GM12878 (cell line): ENCODE results near the gene NBEAL1. TPM values are rescaled to one million over a fixed set of nuclear protein-coding genes. Genes with fewer than 3 reads are reported as not detected.

Experiments used
- ATAC-seq: fragments of 200-7000 bp; cut with Tn5 transposase; 3 replicates; pipeline ENCODE4 v1.9.1; 2020; ENCODE audit warnings: mild to moderate bottlenecking, moderate library complexity
- BruUV-seq: library from RNA; stranded (reverse); fragments of 400-500 nt; replicated peaks from 2 replicates; lab custom pipeline; 2021; lab: Mats Ljungman, UMichigan
- CTCF ChIA-PET: fragments of 300-600 bp; sonication (Branson Sonifier 250); formaldehyde crosslinking; extraction: SDS; loops from one replicate; lab custom pipeline; 2021; ENCODE audit warnings: inconsistent platforms; lab: Yijun Ruan, JAX
- POLR2A ChIA-PET: fragments of 350-600 bp; formaldehyde crosslinking; extraction: SDS; loops from one replicate; lab custom pipeline; 2021; ENCODE audit warnings: inconsistent platforms; lab: Charles Lee
- RAD21 ChIA-PET: fragments of 300-600 bp; sonication (Branson Sonifier 250); formaldehyde crosslinking; loops from one replicate; lab custom pipeline; 2023; ENCODE audit warnings: antibody characterized with exemption; ENCODE audit not compliant: unreplicated experiment; lab: Charles Lee
- SMC1A ChIA-PET: fragments of 300-600 bp; sonication (Branson Sonifier 250); formaldehyde crosslinking; loops from one replicate; lab custom pipeline; 2023; ENCODE audit not compliant: unreplicated experiment, uncharacterized antibody; lab: Charles Lee
- DNase-seq: peaks from one replicate; pipeline ENCODE4 v3.0.0-alpha.2; 2011; ENCODE audit warnings: low read depth, low spot score
- FAIRE-seq: peaks from 3 replicates; lab custom pipeline; 2011; peaks lifted over from hg19 to GRCh38; lab: Jason Lieb, UNC
- H2AFZ ChIP-seq: 2 replicates; pipeline ENCODE4 v1.6.0; 2011; ENCODE audit warnings: low read depth, low read length, control low read depth; ENCODE audit not compliant: control insufficient read depth
- H3K27ac ChIP-seq: 2 replicates; pipeline ENCODE4 v1.5.1; 2011; ENCODE audit warnings: control low read depth; ENCODE audit not compliant: control insufficient read depth, insufficient read depth
- H3K27me3 ChIP-seq, 2 experiments: replicated peaks in 1 of 2; 2 replicates each; pipeline versions ENCODE4 v1.6.0 to v1.6.1; 2011; ENCODE audit warnings: low read length in 1 of 2; ENCODE audit not compliant: control insufficient read depth in 2 of 2, insufficient read depth in 2 of 2
- H3K36me3 ChIP-seq, 2 experiments: 2 replicates each; pipeline ENCODE4 v1.5.1; 2011; ENCODE audit warnings: low read length in 1 of 2; ENCODE audit not compliant: control insufficient read depth in 2 of 2, insufficient read depth in 2 of 2
- H3K4me1 ChIP-seq: 2 replicates; pipeline ENCODE4 v1.6.1; 2011; ENCODE audit warnings: mild to moderate bottlenecking, low read length, moderate library complexity, mixed read lengths; ENCODE audit not compliant: control insufficient read depth, insufficient read depth
- H3K4me2 ChIP-seq: 2 replicates; pipeline ENCODE4 v1.6.0; 2011; ENCODE audit warnings: control low read depth; ENCODE audit not compliant: control insufficient read depth, insufficient read depth
- H3K4me3 ChIP-seq: fragments of 200-600 bp; sonication (generic); 2 replicates; pipeline ENCODE4 v1.5.1; 2016
- H3K79me2 ChIP-seq: 2 replicates; pipeline ENCODE4 v1.6.0; 2011; ENCODE audit warnings: low read length; ENCODE audit not compliant: control insufficient read depth, insufficient read depth
- H3K9ac ChIP-seq: 2 replicates; pipeline ENCODE4 v1.8.0; 2011; ENCODE audit warnings: low read length, control low read depth, mixed read lengths; ENCODE audit not compliant: control insufficient read depth, insufficient read depth
- H3K9me3 ChIP-seq: replicated peaks from 3 replicates; pipeline ENCODE4 v1.5.1; 2011; ENCODE audit warnings: mild to moderate bottlenecking, low read length; ENCODE audit not compliant: control insufficient read depth, insufficient read depth
- H4K20me1 ChIP-seq: 2 replicates; pipeline ENCODE4 v1.6.0; 2011; ENCODE audit not compliant: control insufficient read depth, insufficient read depth
- CREM ChIP-seq: IDR thresholded peaks from 2 replicates; pipeline ENCODE4 v1.6.1; 2014; ENCODE audit warnings: antibody characterized with exemption, low read depth
- KLF5 ChIP-seq: fragments of 450-650 bp; IDR thresholded peaks from 2 replicates; pipeline ENCODE4 v1.6.1; 2014; ENCODE audit warnings: mild to moderate bottlenecking; ENCODE audit not compliant: partially characterized antibody
- POU2F2 ChIP-seq: IDR thresholded peaks from 3 replicates; pipeline ENCODE4 v1.6.1; 2011; ENCODE audit warnings: low read depth, mild to moderate bottlenecking, low read length, borderline replicate concordance
- RFX5 ChIP-seq: IDR thresholded peaks from 2 replicates; pipeline ENCODE4 v1.6.1; 2011; ENCODE audit warnings: low read depth, low read length, improper control_type of control experiment
- SMC3 ChIP-seq: IDR thresholded peaks from 2 replicates; pipeline ENCODE4 v1.6.1; 2011; ENCODE audit warnings: low read length, improper control_type of control experiment, borderline replicate concordance
- ZSCAN29 ChIP-seq: fragments of 450-650 bp; IDR thresholded peaks from 2 replicates; pipeline ENCODE4 v1.6.1; 2017; ENCODE audit warnings: mild to moderate bottlenecking, moderate library complexity
- WGBS: methylation state at CpG from one replicate; pipeline ENCODE4 v1.1.6; 2016; ENCODE audit warnings: low lambda C conversion rate; ENCODE audit not compliant: insufficient replicate concordance, insufficient coverage; ENCODE audit errors: missing lambda C conversion rate; 5-methylcytosine and 5-hydroxymethylcytosine counted together
- in situ Hi-C: fragments of 300-500 bp; cut with MboI; formaldehyde crosslinking; loops from 9 replicates; pipeline ENCODE4 v1.14.3; 2018; ENCODE audit warnings: mixed read lengths
- intact Hi-C: fragments of 100-400 bp; cut with micrococcal nuclease; formaldehyde crosslinking; loops from one replicate; pipeline ENCODE4 v1.14.2; 2022; ENCODE audit not compliant: unreplicated experiment
- polyA plus RNA-seq, 11 experiments: library from polyadenylated mRNA; depleted of rRNA in 4 of 11; unstranded in 6 of 11; stranded (reverse) in 5 of 11; fragments of >200 nt; fragmentation: Nextera tagmentation in 4 of 11; fragmentation: Illumina TruSeq in 1 of 11; extraction: Ambion mirVana in 4 of 11; extraction: Trizol in 1 of 11; gene quantifications; 1 replicate in 1 of 11; 2 replicates in 10 of 11; pipeline versions ENCODE4 v1.2.1 to v1.2.3, GENCODE V29; 2011 to 2016; ENCODE audit warnings: inconsistent platforms in 2 of 11, missing spikeins in 2 of 11, low read depth in 1 of 11
- total RNA-seq, 4 experiments: library from RNA; depleted of rRNA in 3 of 4; stranded (reverse); fragments of >200 nt in 3 of 4; fragmentation: Illumina TruSeq in 1 of 4; extraction: Trizol in 1 of 4; gene quantifications; 2 replicates each; pipeline versions ENCODE4 v1.2.1 to v1.2.3, GENCODE V29; 2013 to 2021
- TF ChIP-seq, protein P1 (sequence below): IDR thresholded peaks from 2 replicates; pipeline ENCODE4 v1.6.1; 2011; ENCODE audit warnings: low read depth, mild to moderate bottlenecking, low read length, moderate library complexity, borderline replicate concordance; ENCODE audit errors: extremely low read depth
- TF ChIP-seq, protein P2 (sequence below): fragments of 450-650 bp; formaldehyde crosslinking; IDR thresholded peaks from 2 replicates; pipeline ENCODE4 v1.4.0; 2022; ENCODE audit warnings: mild to moderate bottlenecking, moderate library complexity

Gene NBEAL1
- total and polyA plus RNA-seq, 10 of the 15 experiments (the other 5 are each of a cell fraction or from before 2014, with no cell fraction given) = 1.9 to 16.1 (median 7.2) TPM

DNA sequence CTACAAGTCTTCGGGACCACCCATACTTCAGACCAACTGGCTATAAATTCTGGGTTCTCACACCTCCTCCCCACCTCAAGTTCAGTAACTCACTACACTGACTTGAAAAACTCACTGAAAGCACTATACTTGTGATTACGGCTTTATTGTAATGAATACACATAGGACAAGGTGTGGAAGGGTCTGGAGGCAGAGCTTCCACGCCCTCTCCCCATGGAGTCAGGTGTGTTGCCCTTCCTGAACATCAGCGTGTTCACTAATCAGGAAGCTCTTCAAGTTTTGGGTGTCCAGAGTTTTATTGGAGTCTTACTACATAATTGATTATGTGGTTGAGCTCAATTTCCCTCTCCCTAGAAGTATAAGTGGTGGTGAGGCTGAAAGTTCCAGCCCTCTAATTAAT lies 27.5 kb downstream of the NBEAL1 start:
- ChIA-PET POLR2A (interaction anchor here (0.7 kb wide), 1 partner anchor 725 kb away, joined by 3 read pairs; no protein-coding TSS in a partner anchor), CTCF (interaction anchor here (0.9 to 1.0 kb wide), 2 partner anchors 10 to 146 kb away, joined by 3 to 4 read pairs; no protein-coding TSS in a partner anchor), SMC1A (interaction anchor here (0.7 kb wide), 1 partner anchor 29 kb away, joined by 3 read pairs; no protein-coding TSS in a partner anchor), RAD21 (interaction anchor here (1.7 kb wide), 1 partner anchor 22 kb away, joined by 3 read pairs; no protein-coding TSS in a partner anchor)
- 93% methylated on average over 4 of the region's 4 CpGs for WGBS
- TF ChIP-seq POU2F2 (no peak), ZSCAN29 (no peak), CREM (no peak), KLF5 (no peak), RFX5 (no peak), SMC3 (no peak)
- TF ChIP-seq, protein P1, sequence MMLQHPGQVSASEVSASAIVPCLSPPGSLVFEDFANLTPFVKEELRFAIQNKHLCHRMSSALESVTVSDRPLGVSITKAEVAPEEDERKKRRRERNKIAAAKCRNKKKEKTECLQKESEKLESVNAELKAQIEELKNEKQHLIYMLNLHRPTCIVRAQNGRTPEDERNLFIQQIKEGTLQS = no peak
- TF ChIP-seq, protein P2, sequence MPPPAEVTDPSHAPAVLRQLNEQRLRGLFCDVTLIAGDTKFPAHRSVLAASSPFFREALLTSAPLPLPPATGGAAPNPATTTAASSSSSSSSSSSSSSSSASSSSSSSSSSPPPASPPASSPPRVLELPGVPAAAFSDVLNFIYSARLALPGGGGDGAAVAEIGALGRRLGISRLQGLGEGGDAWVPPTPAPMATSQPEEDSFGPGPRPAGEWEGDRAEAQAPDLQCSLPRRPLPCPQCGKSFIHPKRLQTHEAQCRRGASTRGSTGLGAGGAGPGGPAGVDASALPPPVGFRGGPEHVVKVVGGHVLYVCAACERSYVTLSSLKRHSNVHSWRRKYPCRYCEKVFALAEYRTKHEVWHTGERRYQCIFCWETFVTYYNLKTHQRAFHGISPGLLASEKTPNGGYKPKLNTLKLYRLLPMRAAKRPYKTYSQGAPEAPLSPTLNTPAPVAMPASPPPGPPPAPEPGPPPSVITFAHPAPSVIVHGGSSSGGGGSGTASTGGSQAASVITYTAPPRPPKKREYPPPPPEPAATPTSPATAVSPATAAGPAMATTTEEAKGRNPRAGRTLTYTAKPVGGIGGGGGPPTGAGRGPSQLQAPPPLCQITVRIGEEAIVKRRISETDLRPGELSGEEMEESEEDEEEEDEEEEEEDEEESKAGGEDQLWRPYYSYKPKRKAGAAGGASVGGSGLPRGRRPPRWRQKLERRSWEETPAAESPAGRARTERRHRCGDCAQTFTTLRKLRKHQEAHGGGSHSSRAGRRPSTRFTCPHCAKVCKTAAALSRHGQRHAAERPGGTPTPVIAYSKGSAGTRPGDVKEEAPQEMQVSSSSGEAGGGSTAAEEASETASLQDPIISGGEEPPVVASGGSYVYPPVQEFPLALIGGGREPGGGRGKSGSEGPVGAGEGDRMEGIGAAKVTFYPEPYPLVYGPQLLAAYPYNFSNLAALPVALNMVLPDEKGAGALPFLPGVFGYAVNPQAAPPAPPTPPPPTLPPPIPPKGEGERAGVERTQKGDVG (CRISPR knock-in tag) = no peak
- Histone ChIP-seq H3K4me1 (no peaks in the 10 kb centered on the region), H2AFZ (no peak overlapping the region), H3K27me3 (no peaks in the 10 kb centered on the region), H4K20me1 (no peaks in the 10 kb centered on the region), H3K9me3 (no peaks in the 10 kb centered on the region; the same call in 2 of the 3 replicates), H3K4me3 (no peak overlapping the region), H3K27ac (no peak overlapping the region), H3K4me2 (no peak overlapping the region), H3K79me2 (no peaks in the 10 kb centered on the region), H3K9ac (no peak overlapping the region), H3K36me3 (no peaks in the 10 kb centered on the region; a peak in 1 of 4 replicates)
- DNase-seq (no peak), ATAC-seq (no peak), FAIRE-seq (no peak)
- in situ Hi-C loops (no loop called here), intact Hi-C loops (no loop called here)
- BruUV-seq = no TSS peak
